GM12878 (cell line): ENCODE results near the gene PPP1R3E. TPM values are rescaled to one million over a fixed set of nuclear protein-coding genes. Genes with fewer than 3 reads are reported as not detected.

Experiments
- ATAC-seq: fragments of 200-7000 bp; cut with Tn5 transposase; 3 replicates; pipeline ENCODE4 v1.9.1; 2020; ENCODE audit warnings: mild to moderate bottlenecking, moderate library complexity
- BruUV-seq: library from RNA; stranded (reverse); fragments of 400-500 nt; replicated peaks from 2 replicates; lab custom pipeline; 2021; lab: Mats Ljungman, UMichigan
- CTCF ChIA-PET: fragments of 300-600 bp; sonication (Branson Sonifier 250); formaldehyde crosslinking; extraction: SDS; loops from one replicate; lab custom pipeline; 2021; ENCODE audit warnings: inconsistent platforms; lab: Yijun Ruan, JAX
- POLR2A ChIA-PET: fragments of 350-600 bp; formaldehyde crosslinking; extraction: SDS; loops from one replicate; lab custom pipeline; 2021; ENCODE audit warnings: inconsistent platforms; lab: Charles Lee
- RAD21 ChIA-PET: fragments of 300-600 bp; sonication (Branson Sonifier 250); formaldehyde crosslinking; loops from one replicate; lab custom pipeline; 2023; ENCODE audit warnings: antibody characterized with exemption; ENCODE audit not compliant: unreplicated experiment; lab: Charles Lee
- SMC1A ChIA-PET: fragments of 300-600 bp; sonication (Branson Sonifier 250); formaldehyde crosslinking; loops from one replicate; lab custom pipeline; 2023; ENCODE audit not compliant: unreplicated experiment, uncharacterized antibody; lab: Charles Lee
- DNase-seq: peaks from one replicate; pipeline ENCODE4 v3.0.0-alpha.2; 2011; ENCODE audit warnings: low read depth, low spot score
- FAIRE-seq: peaks from 3 replicates; lab custom pipeline; 2011; peaks lifted over from hg19 to GRCh38; lab: Jason Lieb, UNC
- H2AFZ ChIP-seq: 2 replicates; pipeline ENCODE4 v1.6.0; 2011; ENCODE audit warnings: low read depth, low read length, control low read depth; ENCODE audit not compliant: control insufficient read depth
- H3K27ac ChIP-seq: 2 replicates; pipeline ENCODE4 v1.5.1; 2011; ENCODE audit warnings: control low read depth; ENCODE audit not compliant: control insufficient read depth, insufficient read depth
- H3K27me3 ChIP-seq, 2 experiments: replicated peaks in 1 of 2; 2 replicates each; pipeline versions ENCODE4 v1.6.0 to v1.6.1; 2011; ENCODE audit warnings: low read length in 1 of 2; ENCODE audit not compliant: control insufficient read depth in 2 of 2, insufficient read depth in 2 of 2
- H3K36me3 ChIP-seq, 2 experiments: 2 replicates each; pipeline ENCODE4 v1.5.1; 2011; ENCODE audit warnings: low read length in 1 of 2; ENCODE audit not compliant: control insufficient read depth in 2 of 2, insufficient read depth in 2 of 2
- H3K4me1 ChIP-seq: 2 replicates; pipeline ENCODE4 v1.6.1; 2011; ENCODE audit warnings: mild to moderate bottlenecking, low read length, moderate library complexity, mixed read lengths; ENCODE audit not compliant: control insufficient read depth, insufficient read depth
- H3K4me2 ChIP-seq: 2 replicates; pipeline ENCODE4 v1.6.0; 2011; ENCODE audit warnings: control low read depth; ENCODE audit not compliant: control insufficient read depth, insufficient read depth
- H3K4me3 ChIP-seq: fragments of 200-600 bp; sonication (generic); 2 replicates; pipeline ENCODE4 v1.5.1; 2016
- H3K79me2 ChIP-seq: 2 replicates; pipeline ENCODE4 v1.6.0; 2011; ENCODE audit warnings: low read length; ENCODE audit not compliant: control insufficient read depth, insufficient read depth
- H3K9ac ChIP-seq: 2 replicates; pipeline ENCODE4 v1.8.0; 2011; ENCODE audit warnings: low read length, control low read depth, mixed read lengths; ENCODE audit not compliant: control insufficient read depth, insufficient read depth
- H3K9me3 ChIP-seq: replicated peaks from 3 replicates; pipeline ENCODE4 v1.5.1; 2011; ENCODE audit warnings: mild to moderate bottlenecking, low read length; ENCODE audit not compliant: control insufficient read depth, insufficient read depth
- H4K20me1 ChIP-seq: 2 replicates; pipeline ENCODE4 v1.6.0; 2011; ENCODE audit not compliant: control insufficient read depth, insufficient read depth
- BHLHE40 ChIP-seq, 2 experiments: fragments of 450-650 bp in 1 of 2; IDR thresholded peaks; 2 replicates each; pipeline ENCODE4 v1.6.1; 2011 to 2017; ENCODE audit warnings: low read depth in 2 of 2, borderline replicate concordance in 1 of 2, improper control_type of control experiment in 1 of 2, low read length in 1 of 2, mild to moderate bottlenecking in 1 of 2
- CHD1 ChIP-seq: IDR thresholded peaks from 2 replicates; pipeline ENCODE4 v1.6.1; 2012; ENCODE audit warnings: low read depth, low read length, improper control_type of control experiment
- CREB1 ChIP-seq: IDR thresholded peaks from 2 replicates; pipeline ENCODE4 v1.6.1; 2012; ENCODE audit warnings: low read depth, mild to moderate bottlenecking, inconsistent platforms
- IRF4 ChIP-seq: IDR thresholded peaks from 2 replicates; pipeline ENCODE4 v1.6.1; 2011; ENCODE audit warnings: low read depth, low read length
- IRF5 ChIP-seq: fragments of 450-650 bp; IDR thresholded peaks from 2 replicates; pipeline ENCODE4 v1.6.1; 2017; ENCODE audit warnings: borderline replicate concordance
- KLF5 ChIP-seq: fragments of 450-650 bp; IDR thresholded peaks from 2 replicates; pipeline ENCODE4 v1.6.1; 2014; ENCODE audit warnings: mild to moderate bottlenecking; ENCODE audit not compliant: partially characterized antibody
- MXI1 ChIP-seq: fragments of 150-350 bp; IDR thresholded peaks from 2 replicates; pipeline ENCODE4 v1.6.1; 2011; ENCODE audit warnings: low read depth, mild to moderate bottlenecking, inconsistent platforms, low read length, improper control_type of control experiment
- POLR2AphosphoS5 ChIP-seq: IDR thresholded peaks from 2 replicates; pipeline ENCODE4 v1.6.1; 2011; ENCODE audit warnings: mild to moderate bottlenecking, low read length, inconsistent platforms
- RAD51 ChIP-seq: fragments of 450-650 bp; IDR thresholded peaks from 2 replicates; pipeline ENCODE4 v1.6.1; 2016; ENCODE audit warnings: moderate library complexity, mild to moderate bottlenecking, inconsistent platforms
- TAF1 ChIP-seq: IDR thresholded peaks from 2 replicates; pipeline ENCODE4 v1.6.1; 2011; ENCODE audit warnings: mild to moderate bottlenecking, low read depth, low read length, borderline replicate concordance
- YY1 ChIP-seq: IDR thresholded peaks from 2 replicates; pipeline ENCODE4 v1.6.1; 2011; ENCODE audit warnings: low read depth, mild to moderate bottlenecking, low read length
- ZNF384 ChIP-seq: IDR thresholded peaks from 2 replicates; pipeline ENCODE4 v1.6.1; 2012; ENCODE audit warnings: low read depth, mild to moderate bottlenecking, low read length, improper control_type of control experiment, borderline replicate concordance
- WGBS: methylation state at CpG from one replicate; pipeline ENCODE4 v1.1.6; 2016; ENCODE audit warnings: low lambda C conversion rate; ENCODE audit not compliant: insufficient replicate concordance, insufficient coverage; ENCODE audit errors: missing lambda C conversion rate; 5-methylcytosine and 5-hydroxymethylcytosine counted together
- in situ Hi-C: fragments of 300-500 bp; cut with MboI; formaldehyde crosslinking; loops from 9 replicates; pipeline ENCODE4 v1.14.3; 2018; ENCODE audit warnings: mixed read lengths
- intact Hi-C: fragments of 100-400 bp; cut with micrococcal nuclease; formaldehyde crosslinking; loops from one replicate; pipeline ENCODE4 v1.14.2; 2022; ENCODE audit not compliant: unreplicated experiment
- polyA plus RNA-seq, 11 experiments: library from polyadenylated mRNA; depleted of rRNA in 4 of 11; unstranded in 6 of 11; stranded (reverse) in 5 of 11; fragments of >200 nt; fragmentation: Nextera tagmentation in 4 of 11; fragmentation: Illumina TruSeq in 1 of 11; extraction: Ambion mirVana in 4 of 11; extraction: Trizol in 1 of 11; gene quantifications; 1 replicate in 1 of 11; 2 replicates in 10 of 11; pipeline versions ENCODE4 v1.2.1 to v1.2.3, GENCODE V29; 2011 to 2016; ENCODE audit warnings: inconsistent platforms in 2 of 11, missing spikeins in 2 of 11, low read depth in 1 of 11
- total RNA-seq, 4 experiments: library from RNA; depleted of rRNA in 3 of 4; stranded (reverse); fragments of >200 nt in 3 of 4; fragmentation: Illumina TruSeq in 1 of 4; extraction: Trizol in 1 of 4; gene quantifications; 2 replicates each; pipeline versions ENCODE4 v1.2.1 to v1.2.3, GENCODE V29; 2013 to 2021

PPP1R3E gene
- total and polyA plus RNA-seq, 10 of the 15 experiments (the other 5 are each of a cell fraction or from before 2014, with no cell fraction given): 4.6 to 26.4 (median 7.1) TPM

- no peak for TF ChIP-seq CHD1
- TF ChIP-seq POLR2AphosphoS5: 0 out of 2 replicates have a peak, but pooled peaks have one; percentile 10
- no peak for TF ChIP-seq MXI1
- no peak for TF ChIP-seq CREB1
- no peak for TF ChIP-seq KLF5
- TF ChIP-seq IRF5: no peak
Measured at GRCh38 chr14:23285530-23286019, 17.1 kb downstream of the PPP1R3E start (continued).

- Histone ChIP-seq H3K9ac (peak overlapping the region; percentile 68), H3K4me2 (peak overlapping the region; percentile 85)
- in situ Hi-C loops: no loop called here
- DNase-seq (no peak), FAIRE-seq (no peak)
- RAD21 ChIA-PET: interaction anchor here (0.6 to 3.7 kb wide), 4 partner anchors 16 to 234 kb away, joined by 3 to 26 read pairs (median 12); partner anchors contain the start of genes ACIN1, C14orf119, PABPN1 and PPP1R3E
- TF ChIP-seq ZNF384 (peak; percentile 79), TAF1 (0 out of 2 replicates have a peak, but pooled peaks have one; percentile 36), BHLHE40 (IDR thresholded peaks at IDR 0.05; ENCODE audit: borderline replicate concordance in 1 of 2, low read depth in 2 of 2, low read length in 1 of 2) (peak; percentile 65 to 68), POLR2AphosphoS5 (peak; percentile 59; the same call in 1 of the 2 replicates), YY1 (no peak), CREB1 (0 out of 2 replicates have a peak, but pooled peaks have one; percentile 9), IRF4 (no peak), RAD51 (peak; percentile 51; the same call in 1 of the 2 replicates)
- TF ChIP-seq, all 136 proteins: peak for 6
- Histone ChIP-seq H3K79me2 (peaks cover 26% of the 10 kb centered on the region), H3K27me3 (no peaks in the 10 kb centered on the region; a peak in 1 of 4 replicates), H3K27ac (peak overlapping the region; percentile 84), H2AFZ (peak overlapping the region; percentile 82; the same call in 1 of the 2 replicates), H3K4me1 (peaks cover 6% of the 10 kb centered on the region; the same call in 1 of the 2 replicates), H4K20me1 (no peaks in the 10 kb centered on the region), H3K36me3 (peaks cover 0 to 3% of the 10 kb centered on the region in 2 experiments; a peak in 1 of 4 replicates), H3K4me3 (peak overlapping the region; percentile 84), H3K9me3 (no peaks in the 10 kb centered on the region)
- ChIA-PET SMC1A (interaction anchor here (1.5 kb wide), 1 partner anchor 95 kb away, joined by 4 read pairs; no protein-coding TSS in a partner anchor), CTCF (interaction anchor here (3.5 to 3.8 kb wide), 3 partner anchors 11 to 37 kb away, joined by 16 to 36 read pairs (median 20); partner anchors contain the start of genes PABPN1 and PPP1R3E), POLR2A (interaction anchor here (1.4 to 4.6 kb wide), 4 partner anchors 17 to 37 kb away, joined by 3 to 40 read pairs (median 19); partner anchors contain the start of genes BCL2L2, PABPN1 and PPP1R3E)
- intact Hi-C loops: no loop called here
- WGBS: 21% methylated on average over 9 of the region's 9 CpGs
- BruUV-seq: TSS peak; percentile 71
- peak; percentile 47 for ATAC-seq
Measured at GRCh38 chr14:23284654-23285529, 17.8 kb downstream of the PPP1R3E start.
